NCI-H524 treated with DMSO at 0.1 percent for 48 hours (cell line): ENCODE data around the gene WDR26.
"Not testable (repeated sequence)": the region's sequence is repeated elsewhere in the genome, so short reads cannot be mapped to it uniquely, and the experiment has no call there.

Experiments used
- DNase-seq: peaks from one replicate; lab custom pipeline; 2025; lab: John Stamatoyannopoulos, UW

The WDR26 gene

DNA sequence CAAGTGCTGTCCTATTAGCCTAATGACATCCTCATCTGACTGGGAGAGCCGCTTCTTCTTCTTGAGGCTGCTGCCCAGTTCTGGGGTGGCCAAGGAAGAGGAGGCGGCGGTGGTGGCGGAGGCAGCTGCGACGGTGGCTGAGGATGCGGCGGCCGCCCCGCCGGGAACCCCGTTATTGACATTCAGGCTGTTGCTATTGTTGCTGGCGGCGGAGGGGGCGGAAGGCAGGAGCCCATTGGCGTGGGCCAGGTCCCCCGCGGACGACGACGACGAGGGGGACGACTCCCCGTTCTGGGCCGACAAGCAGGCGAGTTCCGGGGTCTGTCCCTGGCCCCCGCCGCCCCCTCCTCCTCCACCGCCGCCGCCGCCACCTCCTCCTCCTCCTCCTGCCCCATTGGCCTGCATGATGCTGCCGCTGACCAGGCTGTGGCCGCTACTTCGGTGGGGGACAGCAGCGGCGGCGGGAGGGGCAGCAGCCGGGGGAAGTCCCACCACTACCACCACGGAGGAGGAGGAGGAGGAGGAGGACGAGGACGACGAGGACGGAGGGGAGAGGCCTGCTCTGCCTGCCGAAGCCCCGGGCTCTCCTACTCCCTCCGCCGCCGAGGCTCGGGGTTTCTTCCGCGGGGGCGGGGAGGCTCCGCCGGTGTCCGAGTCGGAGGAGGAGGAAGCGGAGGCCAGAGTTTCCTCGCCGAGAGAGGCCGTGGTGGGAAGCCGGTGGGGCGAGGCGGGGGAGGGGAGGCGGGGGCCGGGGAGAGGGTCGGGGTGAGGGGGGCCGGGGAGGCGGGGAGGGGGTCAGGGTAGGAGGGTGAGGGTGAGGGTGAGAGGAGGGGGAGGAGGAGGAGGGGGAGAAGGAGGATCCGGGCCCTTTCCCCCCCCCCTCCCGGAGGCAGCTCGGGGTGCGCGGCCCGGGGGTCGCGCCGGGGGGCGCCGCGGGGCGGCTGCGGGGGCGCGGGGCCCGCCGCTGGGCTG lies 610 bp downstream of the WDR26 start:
- DNase-seq, result no peak

DNA sequence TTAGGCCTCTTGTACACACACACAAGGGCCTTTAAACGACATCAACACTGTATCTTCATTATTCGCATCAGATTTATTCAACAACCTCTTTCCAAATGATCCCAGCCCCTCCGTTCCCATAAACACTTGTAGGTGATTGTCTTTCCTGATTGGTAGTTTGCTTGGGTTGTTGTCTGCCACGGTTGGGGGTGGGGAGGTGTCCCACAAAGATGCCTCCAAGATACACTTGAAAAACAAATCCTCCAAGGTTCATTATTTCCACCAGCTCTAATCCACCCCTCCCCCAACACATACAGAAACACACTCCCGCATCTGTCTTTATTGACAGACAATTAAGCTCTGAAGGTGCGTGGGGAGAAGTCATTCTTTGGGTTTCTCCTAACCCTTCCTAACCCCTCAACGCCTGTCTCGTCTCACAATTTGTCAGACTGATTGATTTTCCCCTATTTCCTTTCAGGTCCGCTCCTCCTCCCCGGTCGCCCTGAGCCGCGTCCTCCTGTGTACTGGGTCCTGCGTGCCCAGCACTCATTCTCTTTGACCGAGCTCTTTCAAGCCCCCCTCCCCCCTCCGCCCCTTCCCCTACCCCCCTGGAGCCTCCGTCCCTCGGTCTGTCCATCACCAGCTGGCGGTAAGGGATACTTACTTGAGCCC lies 1.4 kb downstream of the WDR26 start:
- no peak for DNase-seq

DNA sequence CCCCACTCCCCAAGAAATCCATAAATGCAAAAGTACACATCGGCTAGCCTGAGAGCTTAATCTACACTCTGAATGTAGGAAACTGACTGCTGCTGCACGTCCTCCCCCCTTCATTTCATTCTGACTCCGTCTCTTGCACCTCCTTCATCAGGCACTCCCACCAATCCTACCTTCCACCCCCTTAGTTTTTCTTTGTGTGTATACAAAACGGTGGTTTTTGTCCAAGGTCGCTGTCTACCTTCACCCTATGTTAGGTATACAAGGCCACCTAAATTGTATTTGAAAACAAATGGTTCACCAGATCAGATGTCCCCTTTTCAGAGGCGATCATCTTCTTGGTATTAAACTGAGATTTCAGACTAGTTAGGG lies 1.9 kb downstream of the WDR26 start:
- no peak for DNase-seq

DNA sequence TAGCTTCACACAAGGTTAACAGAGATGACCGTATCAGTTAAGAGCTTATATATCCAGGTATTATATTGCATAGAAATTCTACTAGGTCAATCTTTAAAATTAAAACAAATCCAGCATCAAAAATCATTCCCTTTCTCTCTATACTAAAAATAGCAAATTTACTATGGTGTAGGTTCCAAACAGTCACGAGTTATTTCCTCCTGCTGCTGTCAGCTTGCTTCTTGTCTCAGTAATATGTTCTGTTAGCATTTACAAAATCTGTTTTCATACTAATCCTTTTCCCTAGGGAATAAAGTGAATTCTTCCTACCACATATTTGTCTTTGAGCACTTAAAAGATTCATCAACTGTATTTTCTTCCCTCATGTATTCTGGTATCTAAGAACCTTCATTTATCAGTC lies 2.5 kb downstream of the WDR26 start:
- no peak for DNase-seq

DNA sequence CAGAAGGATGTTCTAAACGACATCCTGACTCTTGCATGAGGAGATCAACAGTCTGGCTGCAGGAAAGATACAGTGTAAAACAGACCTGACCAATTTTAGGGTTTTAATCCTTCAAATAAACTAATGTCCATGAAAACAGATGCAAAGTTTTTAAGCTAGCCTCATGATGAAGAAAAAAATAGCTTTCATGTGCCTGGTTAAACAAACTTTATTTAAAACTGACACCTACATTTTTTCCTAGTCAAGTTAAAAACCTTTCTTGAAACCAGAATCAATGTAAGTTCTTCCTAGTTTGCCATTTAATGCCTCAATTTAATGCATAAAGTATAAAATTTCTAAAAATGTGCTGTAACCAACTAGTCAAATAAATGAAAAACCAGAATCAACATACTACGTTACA lies 2.9 kb downstream of the WDR26 start:
- no peak for DNase-seq

DNA sequence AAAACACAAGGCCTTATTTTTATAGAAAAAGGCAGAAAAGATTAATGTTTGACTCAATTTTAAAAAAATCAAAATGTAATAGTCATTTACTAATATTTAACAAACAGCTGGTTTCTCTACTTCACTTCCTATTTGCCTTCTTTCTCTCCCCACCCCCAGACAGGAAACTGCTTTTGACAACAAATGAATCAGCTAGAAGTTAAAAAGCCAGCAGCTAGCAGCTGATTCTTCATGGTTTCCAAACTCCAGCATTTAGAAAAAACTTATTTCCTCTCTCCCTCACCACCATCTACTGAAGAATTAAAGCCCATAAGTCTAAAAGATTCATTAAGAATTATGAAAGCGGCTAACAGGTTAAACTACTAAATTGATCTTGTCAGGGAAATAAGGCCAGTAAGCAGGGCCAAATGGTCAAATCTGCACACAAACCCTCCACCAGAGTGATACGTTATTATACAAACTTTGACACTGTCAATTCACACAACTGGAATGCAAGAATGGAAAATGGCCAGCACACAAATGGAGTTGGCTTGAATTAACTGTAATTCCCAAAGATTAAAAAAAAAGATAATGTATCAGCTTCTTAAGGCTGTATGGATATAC lies 4.0 kb downstream of the WDR26 start:
- no peak for DNase-seq

DNA sequence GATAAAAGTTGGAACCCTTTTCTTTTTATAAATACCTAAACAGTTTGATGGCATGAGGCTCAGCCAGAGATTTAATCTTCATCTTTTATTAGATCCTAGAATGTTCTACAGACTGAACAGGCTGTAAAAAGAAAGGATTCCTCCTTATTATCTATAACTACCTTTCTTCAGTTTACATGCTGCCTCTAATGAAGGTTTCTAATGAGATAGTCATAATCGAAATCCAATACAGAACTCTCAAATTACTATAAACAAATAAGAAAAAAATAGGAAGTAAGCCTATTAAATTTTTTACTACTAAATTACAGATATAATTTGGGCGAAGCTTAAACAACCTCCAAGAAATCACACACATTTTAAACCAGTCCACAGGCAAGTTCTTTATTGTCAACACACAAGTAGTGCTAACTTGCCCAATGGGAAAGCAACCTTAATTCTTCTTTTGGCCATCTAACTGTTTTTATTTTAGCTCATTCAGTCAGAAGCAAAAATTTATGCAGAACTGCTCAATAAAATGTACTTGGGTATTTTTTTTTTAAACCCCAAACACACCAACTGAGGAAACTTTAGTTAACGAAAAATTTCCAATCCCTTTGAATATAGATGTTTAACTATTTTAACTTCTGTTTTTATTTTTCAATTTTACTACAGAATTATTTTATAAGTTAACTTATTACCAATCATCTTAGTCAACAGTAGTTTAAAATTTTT lies 4.8 kb downstream of the WDR26 start:
- DNase-seq, result no peak

DNA sequence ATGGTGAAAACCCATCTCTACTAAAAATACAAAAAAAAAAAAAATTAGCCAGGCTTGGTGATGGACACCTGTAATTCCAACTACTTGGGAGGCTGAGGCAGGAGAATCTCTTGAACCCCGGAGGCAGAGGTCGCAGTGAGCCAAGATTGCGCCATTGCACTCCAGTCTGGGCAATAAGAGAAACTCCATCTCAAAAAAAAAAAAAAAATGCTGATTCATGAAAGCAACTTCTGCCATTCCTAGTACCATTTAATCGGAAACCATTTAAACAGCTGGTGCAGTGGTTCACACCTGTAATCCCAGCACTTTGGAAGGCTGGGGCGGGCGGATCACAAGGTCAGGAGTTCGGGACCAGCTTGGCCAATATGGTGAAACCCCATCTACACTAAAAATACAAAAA lies 5.9 kb downstream of the WDR26 start:
- not testable (repeated sequence) for DNase-seq

DNA sequence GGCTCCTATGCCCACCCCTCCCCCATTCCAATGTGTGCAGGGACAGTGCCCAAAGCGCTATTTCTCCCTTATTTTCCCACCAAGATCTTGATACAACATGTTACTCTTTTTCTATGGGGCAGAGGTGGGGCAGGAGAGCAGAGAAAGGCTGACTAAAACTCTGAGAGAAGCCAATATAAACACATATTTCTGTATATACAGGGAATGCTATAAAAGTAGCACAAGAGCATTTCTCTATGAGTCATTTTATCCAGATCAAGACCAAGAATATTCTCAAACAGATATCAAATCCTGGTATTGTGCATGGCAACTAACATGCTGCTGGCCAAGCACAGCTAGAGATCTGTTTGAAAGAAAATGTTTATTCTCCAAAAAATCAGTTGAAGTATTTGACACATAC lies 7.3 kb downstream of the WDR26 start:
- no peak for DNase-seq

DNA sequence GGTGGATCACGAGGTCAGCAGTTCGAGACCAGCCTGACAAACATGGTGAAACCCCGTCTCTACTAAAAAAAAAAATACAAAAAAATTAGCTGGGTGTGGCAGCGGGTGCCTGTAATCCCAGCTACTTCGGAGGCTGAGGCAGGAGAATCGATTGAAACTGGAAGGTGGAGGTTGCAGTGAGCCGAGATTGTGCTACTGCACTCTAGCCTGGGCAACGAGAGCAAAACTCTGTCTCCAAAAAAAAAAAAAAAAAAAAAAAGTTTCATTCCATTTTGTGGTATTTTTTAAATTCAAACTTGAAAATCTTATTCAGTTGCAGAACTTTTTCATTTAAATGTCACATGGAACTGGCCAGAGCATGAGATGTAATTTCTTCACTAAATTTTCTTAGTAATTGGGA lies 7.7 kb downstream of the WDR26 start:
- DNase-seq, result not testable (repeated sequence)

DNA sequence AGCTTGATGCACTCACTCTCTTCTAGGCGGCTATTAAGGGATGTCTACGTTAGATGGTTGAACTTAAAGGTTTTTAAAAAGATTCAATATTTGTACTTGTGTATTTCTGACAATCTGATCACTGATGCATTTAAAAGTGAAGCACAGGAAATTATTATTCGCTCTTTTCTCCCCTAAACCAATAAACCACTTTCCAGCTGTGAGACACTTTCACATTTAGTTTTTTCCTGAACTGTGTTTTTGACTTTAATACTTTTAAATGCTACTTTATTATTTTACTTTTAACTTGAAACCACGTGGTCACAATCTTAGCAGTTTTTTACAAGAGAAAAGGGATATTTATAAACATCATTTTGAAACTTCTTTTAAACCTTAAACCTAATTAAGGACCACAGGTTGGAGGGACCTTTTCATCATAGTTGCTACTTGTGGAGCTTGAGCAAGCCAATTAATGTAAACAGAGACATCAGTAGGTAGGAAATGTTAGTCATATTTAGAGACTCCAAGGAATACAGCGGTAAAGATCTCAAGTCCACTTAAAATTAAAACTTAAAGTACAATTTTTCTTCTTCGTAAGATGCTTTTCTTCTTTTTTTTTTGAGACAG lies 9.2 kb downstream of the WDR26 start:
- no peak for DNase-seq

DNA sequence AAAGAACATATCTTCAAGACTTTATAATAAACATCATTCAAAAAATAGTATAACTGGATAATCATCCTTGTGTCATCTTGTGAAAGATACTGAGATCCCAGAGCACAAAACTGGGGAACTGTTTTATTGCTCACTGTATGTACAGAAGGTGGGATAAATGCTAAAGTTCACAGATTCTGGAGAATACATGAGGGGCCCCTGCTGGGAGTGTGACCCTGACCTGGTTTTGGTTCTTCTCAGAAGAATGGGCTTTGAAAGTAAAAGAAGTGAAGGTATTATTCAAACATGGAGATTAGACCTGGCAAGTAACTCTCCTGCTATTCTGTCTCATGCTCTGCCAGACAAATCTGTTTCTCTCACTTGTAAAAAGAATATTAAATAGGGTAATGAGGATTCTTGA lies 14.5 kb downstream of the WDR26 start:
- DNase-seq, result no peak

DNA sequence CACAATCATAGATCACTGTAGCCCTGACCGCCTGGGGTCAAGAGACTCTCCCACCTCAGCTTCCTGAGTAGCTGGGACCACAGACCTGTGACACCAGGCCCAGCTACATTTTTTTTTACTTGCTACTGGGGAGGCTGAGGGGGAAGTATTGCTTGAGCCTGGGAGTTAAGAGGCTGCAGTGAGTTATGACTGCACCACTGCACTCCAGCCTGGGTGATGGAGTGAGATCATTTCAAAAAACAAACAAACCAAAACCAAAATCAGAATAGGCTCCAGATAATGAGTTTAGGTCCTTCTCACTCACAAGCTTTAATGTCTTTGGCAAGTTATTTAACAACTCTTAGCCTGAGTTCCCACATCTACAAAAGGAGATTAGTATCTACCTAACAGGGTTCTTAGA lies 22.8 kb downstream of the WDR26 start:
- no peak for DNase-seq

DNA sequence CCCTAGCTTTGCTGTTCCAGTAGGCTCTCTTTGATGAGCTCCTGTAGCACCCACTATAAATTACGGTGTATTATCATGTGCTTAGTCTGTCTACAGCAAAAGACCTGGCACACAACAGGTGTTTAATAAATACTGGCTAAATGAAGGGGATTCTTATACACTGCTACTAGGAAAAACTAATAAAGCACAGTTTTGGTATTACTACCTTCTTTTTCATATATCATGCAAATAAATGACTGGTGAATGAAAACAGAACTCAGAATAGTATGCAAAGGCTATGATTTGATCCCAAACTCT lies 26.4 kb downstream of the WDR26 start:
- no peak for DNase-seq

DNA sequence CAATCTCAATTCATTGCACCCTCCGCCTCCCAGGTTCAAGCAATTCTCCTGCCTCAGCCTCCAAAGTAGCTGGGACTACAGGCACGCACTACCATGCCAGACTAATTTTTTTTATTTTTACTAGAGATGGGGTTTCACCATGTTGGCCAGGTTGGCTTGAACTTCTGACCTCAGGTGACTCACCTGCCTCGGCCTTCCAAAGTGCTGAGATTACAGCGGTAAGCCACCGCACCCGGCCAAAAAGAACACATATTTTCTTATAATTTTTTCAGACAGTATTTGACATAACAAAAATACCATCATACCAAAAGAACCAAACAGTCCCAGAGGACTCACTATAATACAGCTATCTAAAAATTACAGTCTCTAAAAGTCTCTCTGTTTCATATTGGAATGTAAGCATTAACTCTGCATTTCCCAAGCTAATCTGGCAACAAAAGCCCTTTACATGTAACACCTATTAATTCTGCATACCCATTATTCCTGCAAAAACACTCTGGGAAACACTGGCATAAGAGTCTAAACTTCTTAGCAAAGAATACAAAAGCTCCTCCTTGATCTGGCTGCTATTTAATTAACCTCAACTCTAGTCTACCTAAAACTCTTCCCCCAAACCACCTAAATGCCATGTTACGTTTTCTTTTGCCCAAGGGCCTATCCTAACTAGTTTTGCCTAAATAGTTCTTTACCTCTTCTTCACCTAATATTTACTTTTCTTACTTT lies 26.9 kb downstream of the WDR26 start:
- DNase-seq, result no peak

DNA sequence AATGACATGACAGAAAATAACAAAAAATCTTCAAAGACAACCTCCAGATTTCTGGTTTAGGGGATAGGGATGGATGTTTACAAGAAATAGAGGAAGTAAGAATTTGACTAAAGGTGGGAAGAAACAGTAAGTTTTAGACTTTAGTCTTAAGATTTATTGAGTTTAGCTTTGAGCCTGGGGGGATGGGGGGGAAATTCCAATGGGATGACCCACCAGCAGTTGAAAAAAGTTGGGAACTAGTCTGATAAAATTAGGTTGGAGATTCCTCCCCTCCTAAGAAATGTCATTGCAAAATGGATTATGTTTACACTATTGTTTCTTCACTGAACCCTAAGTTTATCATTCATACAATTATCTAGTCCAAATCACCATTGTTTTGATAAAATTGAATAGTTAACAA lies 28.4 kb downstream of the WDR26 start:
- no peak for DNase-seq

DNA sequence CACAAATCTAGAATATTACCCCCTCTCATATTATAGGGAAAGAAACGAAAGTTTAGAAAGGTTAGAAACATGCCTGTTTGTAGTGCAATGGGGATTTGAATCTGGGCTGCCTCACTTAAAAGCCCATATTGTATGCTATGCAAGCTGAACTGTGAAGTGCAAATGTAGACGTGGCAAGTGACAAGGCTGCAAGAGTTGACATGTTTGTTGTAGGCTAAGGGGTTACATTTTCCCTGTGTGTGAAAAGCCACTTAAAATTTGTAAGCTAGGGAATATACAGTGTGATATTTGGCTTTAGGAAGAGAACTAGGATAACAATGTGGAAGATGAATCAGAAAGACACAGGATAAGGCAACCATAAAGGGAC lies 29.0 kb downstream of the WDR26 start:
- DNase-seq, result no peak

DNA sequence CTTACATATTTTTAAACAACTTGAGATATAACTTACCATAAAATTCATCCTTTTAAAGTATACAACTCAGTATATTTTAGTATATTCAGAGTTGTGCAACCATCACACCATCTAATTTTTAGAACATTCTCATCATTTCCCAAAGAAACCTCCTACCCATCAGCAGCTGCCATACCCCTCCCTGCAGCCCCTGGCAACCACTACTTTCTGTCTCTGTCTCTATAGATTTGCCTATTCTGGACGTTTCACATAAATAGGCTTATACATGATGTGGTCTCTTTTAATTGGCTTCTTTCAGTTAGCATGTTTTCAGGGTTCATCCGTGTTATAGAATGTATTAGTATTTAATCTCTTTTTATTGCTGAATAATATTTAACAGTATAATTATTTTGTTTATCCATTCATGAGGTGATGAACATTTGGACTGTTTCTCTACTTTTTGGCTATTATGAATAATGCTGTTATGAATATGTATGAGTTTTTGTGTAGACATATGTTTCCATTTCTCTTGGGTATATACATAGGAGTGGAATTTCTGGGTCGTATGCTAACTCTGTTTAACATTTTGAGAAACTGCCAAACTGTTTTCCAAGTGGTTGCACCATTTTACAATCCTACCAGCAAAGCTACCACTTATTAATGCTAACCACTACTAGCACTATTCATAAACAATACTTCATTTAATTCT lies 29.5 kb downstream of the WDR26 start:
- DNase-seq, result no peak

DNA sequence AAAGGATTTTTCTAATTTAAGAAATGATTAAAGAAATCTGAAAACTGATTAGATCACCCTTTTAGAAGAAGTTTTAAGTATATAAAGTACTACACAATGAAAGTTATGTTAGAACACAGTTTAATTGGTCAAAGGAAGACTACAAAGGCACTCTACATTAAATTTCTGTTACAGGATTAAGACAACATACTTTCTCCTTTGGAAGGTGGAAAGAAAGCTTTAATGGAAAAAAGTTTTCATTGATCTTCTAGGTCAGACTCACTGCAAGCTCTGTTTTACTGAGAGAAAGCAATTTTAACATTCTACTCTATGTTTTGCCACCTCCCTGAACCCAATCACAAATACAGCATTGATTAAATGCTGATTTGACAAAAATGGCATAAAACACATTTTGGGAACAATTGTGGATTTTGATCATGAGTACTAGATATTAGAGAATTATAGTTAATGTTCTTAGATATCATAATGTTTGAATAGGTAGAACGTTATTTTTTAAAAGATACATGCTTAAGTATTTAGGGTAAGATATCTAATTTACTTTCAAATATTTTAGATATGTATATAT lies 32.0 kb downstream of the WDR26 start:
- DNase-seq, result no peak

DNA sequence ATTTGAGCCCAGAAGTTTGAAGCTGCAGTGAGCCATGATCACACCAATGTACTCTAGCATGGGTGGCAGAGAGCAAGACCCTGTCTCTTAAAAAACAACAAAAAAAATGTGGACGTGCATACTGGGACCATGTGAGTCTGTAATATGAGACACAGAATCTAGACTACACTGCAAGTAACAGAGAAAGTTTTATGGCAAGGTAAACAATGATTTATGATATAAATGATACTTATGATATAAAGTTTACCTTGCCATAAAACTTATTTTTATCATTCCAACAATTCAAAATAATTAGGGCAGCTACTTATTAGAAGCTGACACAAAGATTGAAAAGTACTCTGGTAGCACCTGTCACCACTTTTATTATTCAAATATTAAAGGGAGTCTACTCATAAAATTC lies 34.7 kb downstream of the WDR26 start:
- DNase-seq, result no peak

DNA sequence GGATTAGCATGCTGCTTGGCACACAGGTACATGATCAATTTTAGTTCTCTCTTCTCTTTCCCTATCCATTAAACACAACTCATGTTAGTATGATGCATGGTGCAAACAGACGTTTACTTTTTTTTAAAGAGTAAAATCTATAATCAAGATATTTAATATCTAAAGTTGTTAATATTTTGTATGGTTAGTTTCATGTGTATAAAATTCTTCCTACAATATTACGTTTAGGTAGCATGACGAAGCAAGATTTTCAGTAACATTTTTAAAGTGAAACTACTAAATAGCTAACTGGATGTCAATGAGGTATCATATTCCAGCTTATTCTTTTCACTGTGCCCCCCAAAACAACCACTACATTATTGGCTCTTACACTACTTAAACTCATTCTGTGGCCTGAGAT lies 41.3 kb downstream of the WDR26 start:
- DNase-seq, result no peak
